Measurements from ENCODE around the gene SPTBN1. TPM values are rescaled to one million over a fixed set of nuclear protein-coding genes. Genes with fewer than 3 reads are reported as not detected.

The SPTBN1 gene
- total and polyA plus RNA-seq, 2 donors (not counting 3 experiments of a cell fraction or from before 2014, with no cell fraction given), result 63.3 to 320 TPM

- TF ChIP-seq POLR2AphosphoS5 (IDR thresholded peaks at IDR 0.05; ENCODE audit: insufficient read depth, low read depth, low read length), result no peak
- TF ChIP-seq GATA2 (IDR thresholded peaks at IDR 0.05; ENCODE audit: insufficient read depth, insufficient read length, low read depth, low read length), result no peak
- no peak for TF ChIP-seq MAX (IDR thresholded peaks at IDR 0.05; ENCODE audit: insufficient read depth, insufficient read length)
- TF ChIP-seq EZH2 (IDR thresholded peaks at IDR 0.05; ENCODE audit: borderline replicate concordance, low read depth, low read length, severe bottlenecking), result no peak
- no peak for TF ChIP-seq CTCF (IDR thresholded peaks at IDR 0.05; ENCODE audit: extremely low read depth in 1 of 2, insufficient read depth in 1 of 2, low read depth in 1 of 2, low read length in 2 of 2)
- no peak for TF ChIP-seq POLR2A (IDR thresholded peaks at IDR 0.05; ENCODE audit: low read depth, low read length)
- TF ChIP-seq FOS (IDR thresholded peaks at IDR 0.05; ENCODE audit: borderline replicate concordance, insufficient read depth, low read length), result no peak
- no peak for TF ChIP-seq MYC (IDR thresholded peaks at IDR 0.05; ENCODE audit: low read depth, low read length)
- TF ChIP-seq JUN (IDR thresholded peaks at IDR 0.05; ENCODE audit: borderline replicate concordance, insufficient read depth, insufficient read length, low read depth), result no peak
- Histone ChIP-seq H3K27ac (ENCODE audit: insufficient read depth, low read depth, low read length) (no peak overlapping the region), H4K20me1 (replicated peaks; ENCODE audit: control insufficient read depth, extremely low read depth, insufficient read depth, low read length) (peaks cover 2% of the 10 kb centered on the region), H3K27me3 (ENCODE audit: control insufficient read depth in 2 of 2, insufficient read depth in 2 of 2, low read length in 2 of 2) (no peaks in the 10 kb centered on the region), H2AFZ (ENCODE audit: low read depth, low read length) (no peak overlapping the region), H3K79me2 (ENCODE audit: control insufficient read depth, insufficient read depth, low read length) (peaks cover 3% of the 10 kb centered on the region), H3K9me1 (replicated peaks; ENCODE audit: control insufficient read depth, extremely low read depth, insufficient read depth, low read length) (no peaks in the 10 kb centered on the region), H3K4me1 (ENCODE audit: control insufficient read depth, extremely low read depth, insufficient read depth, low read length) (no peaks in the 10 kb centered on the region), H3K9ac (replicated peaks; ENCODE audit: extremely low read depth, insufficient read depth, low read length) (no peak overlapping the region), H3K4me3 (replicated peaks in 1 of 3; ENCODE audit: insufficient read depth in 1 of 3, low read depth in 1 of 3, low read length in 3 of 3) (no peak overlapping the region), H3K36me3 (ENCODE audit: control insufficient read depth in 2 of 2, extremely low read depth in 1 of 2, insufficient read depth in 2 of 2, low read length in 2 of 2) (no peaks in the 10 kb centered on the region), H3K9me3 (replicated peaks; ENCODE audit: control insufficient read depth, insufficient read depth, low read length) (no peaks in the 10 kb centered on the region), H3K4me2 (ENCODE audit: insufficient read depth, low read length) (no peak overlapping the region)
- no peak for FAIRE-seq
- ChIA-PET CTCF (interaction anchor here (1.6 to 7.5 kb wide), 2 partner anchors 186 to 411 kb away, joined by 7 to 79 read pairs; no protein-coding TSS in a partner anchor), POLR2A (interaction anchor here (0.5 kb wide), 1 partner anchor 533 kb away, joined by 4 read pairs; no protein-coding TSS in a partner anchor)
- DNase-seq (ENCODE audit: low read depth, low spot score), result no peak
- BruUV-seq (replicated peaks), result no TSS peak
- intact Hi-C loops (cut with micrococcal nuclease), result no loop called here
- dilution Hi-C loops (cut with MboI; ENCODE audit: extremely low pct_ligation_motif_present, low sequenced_read_pairs), result no loop called here
These were observed 62.3 kb downstream of the SPTBN1 start for GRCh38 chr2:54518430-54518829.
